ENCODE measurements around the gene ANAPC5.
"Not testable (repeated sequence)": the region's sequence is repeated elsewhere in the genome, so short reads cannot be mapped to it uniquely, and the experiment has no call there.

The ANAPC5 gene

DNA sequence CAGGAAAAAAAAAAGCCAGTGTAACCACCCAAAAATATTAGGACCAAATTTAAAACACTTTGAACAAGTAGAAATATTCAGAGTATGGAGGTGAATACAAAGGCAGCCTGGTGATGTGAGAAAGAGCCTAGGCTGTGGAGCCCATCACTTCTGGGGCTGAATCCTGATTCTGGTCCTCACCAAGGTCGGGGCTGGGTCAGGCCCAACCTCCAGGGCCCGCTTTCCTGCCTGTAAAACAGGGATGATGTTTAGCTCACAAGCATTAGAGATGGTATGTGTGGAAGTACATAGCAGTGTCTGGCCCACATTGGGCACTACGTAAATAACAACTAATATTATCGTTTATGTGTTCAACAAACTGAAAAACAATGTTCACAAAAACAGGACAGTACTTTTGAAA is 47.9 kb downstream of the ANAPC5 start:
- FAIRE-seq: no peak

DNA sequence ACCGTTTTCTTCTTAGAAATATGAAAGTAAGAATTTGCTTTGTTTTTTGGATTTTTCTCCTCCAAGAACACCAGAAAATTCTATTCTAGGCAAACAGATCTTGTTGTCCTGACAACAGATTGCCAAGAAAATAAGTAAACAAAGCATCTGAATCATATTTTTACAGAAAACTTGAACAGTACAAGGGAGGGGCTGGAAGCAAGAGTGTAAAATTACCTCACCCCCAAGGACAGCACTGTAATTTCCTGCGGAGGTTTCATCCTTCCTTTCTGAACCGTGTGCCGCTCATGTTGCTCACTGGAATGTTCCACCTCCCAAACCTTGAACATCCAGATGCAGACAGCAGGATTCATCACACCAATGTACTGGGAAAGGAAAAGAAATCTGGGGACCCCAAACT is 50.3 kb downstream of the ANAPC5 start:
- no peak for FAIRE-seq

DNA sequence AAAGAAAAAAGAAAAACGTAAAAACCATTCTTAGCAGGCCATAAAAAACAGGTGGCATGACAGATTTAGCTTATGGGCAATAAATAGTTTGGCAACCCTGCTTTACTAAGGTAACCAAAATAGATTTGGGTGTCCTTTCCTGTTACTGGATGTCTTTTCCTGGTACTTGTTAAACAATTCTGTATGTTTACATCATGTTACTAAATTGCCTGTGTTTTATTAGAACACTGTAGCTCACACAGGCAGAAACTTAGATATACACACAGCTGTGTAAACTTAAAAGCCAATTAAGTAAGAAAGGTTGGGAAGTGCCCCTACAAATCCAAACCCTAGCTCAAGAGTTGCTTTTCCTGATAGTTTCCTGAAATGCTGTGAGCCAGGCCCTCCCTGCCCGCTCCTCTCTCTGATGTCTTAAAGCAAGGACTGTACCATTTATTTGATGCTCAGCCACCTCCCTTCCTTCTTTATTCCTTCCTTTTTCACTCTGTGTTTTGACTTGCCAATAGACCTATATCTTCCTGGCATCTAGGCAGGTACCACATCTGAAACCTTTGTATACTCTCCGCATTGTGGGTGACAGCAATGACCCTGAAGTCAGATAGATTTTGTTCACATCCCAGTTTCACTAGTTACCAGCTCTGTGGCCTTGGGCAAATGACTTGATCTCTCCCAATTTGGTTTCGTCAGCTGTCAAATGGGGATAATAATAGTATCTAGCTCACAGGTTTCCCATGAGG is 52.0 kb downstream of the ANAPC5 start:
- FAIRE-seq: no peak

DNA sequence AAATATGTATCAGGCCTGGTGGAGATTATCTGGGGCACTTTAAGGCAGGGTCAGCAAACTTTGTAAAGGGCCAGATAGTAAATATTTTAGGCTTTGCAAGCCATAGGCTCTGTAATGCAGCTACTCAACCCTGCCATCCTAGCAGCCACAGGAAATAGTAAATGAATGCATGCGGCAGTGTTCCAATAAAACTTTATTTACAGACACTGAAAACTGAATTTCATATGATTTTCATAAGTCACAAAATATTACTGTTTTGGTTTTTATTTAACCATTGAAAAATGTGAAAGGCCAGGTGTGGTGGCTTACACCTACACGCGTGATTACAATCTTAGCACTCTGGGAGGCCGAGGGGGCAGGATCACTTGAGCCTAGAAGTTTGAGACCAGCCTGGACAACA is 52.5 kb downstream of the ANAPC5 start:
- FAIRE-seq: no peak

DNA sequence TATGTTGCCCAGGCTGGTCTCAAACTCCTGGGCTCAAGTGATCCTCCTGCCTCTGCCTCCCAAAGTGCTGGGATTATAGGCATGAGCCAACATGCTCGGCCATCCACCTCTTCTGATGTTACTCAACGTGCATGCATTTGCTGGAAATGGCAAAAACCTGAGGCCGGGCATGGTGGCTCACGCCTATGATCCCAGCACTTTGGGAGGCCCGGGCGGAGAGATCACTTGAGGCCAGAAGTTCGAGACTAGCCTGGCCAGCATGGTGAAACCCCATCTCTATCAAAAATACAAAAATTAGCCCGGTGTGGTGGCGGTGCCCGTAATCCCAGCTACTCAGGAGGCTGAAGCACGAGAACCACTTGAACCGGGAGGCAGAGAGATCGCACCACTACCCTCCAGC is 53.8 kb downstream of the ANAPC5 start:
- not testable (repeated sequence) for FAIRE-seq

DNA sequence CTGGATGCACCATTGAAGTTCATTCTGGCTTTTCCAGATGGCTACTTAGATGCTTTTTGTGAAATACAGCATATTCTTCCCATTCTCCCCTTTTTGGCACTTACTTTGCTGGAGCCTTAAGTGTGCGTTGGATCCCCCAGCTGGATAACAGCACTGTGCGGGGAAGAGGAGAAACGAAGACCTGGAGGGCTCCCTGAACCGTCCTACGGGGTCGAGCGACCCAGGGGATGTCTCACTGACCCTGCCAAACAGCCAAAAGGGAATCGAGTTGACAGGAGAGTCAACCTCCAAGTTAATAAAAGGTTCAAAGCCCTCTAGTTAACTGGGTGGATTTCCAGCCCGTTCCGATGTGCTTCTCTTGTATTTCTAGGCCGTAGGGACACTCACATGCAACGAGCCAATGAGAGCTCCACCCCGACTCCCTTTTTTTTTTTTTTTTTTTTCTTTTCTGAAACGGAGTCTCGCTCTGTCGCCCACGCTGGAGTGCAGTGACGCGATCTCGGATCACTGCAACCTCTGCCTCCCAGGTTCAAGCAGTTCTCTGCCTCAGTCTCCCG is 54.7 kb downstream of the ANAPC5 start:
- FAIRE-seq: no peak

DNA sequence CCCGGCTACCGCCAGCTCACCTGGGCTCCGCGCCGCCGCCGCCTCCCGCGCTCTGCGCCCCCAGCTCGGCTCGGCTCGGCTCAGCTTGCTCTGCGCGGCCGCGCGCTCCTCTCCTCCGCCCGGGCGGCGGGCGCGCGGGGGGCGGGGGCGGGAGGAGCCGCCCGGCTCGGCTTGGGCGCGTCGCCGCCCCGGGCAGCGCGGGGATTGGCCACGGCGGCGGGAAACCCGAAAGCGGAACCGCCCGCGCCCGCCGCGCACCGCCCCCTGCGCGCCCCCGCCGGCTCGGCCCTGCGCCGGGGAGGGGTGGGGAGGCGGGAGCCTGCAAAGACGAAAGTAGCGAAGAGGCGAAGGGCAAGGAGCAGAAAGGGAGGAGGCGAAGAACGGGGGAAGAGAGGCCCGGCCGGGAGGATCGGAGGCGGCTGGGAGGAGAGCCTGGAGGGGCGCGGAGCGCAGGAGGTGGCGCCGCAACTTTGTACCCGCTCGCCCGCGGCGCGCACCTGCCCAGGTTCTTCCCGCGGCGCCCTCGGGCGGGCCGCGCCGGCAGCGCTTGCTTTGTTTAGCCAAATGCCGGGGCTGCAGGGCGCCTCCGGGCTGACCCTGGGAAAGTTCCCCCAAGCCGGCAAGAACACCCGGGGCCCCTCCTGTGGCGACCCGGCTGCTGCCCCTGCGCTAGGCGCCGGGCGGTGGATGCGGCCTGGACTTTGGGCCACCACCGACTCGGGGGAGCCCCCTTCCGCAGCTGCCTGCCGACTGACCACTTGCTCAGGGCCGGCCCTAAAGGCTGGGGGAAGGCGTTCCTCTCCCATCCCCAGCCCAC is 55.4 kb downstream of the ANAPC5 start, which contains the start of gene CAMKK2:
CAMKK2 (minus strand) TSS at position 92 of the 817 bp plus-strand sequence. CDS start 22,183 bp downstream, outside the sequence.
- FAIRE-seq: no peak

DNA sequence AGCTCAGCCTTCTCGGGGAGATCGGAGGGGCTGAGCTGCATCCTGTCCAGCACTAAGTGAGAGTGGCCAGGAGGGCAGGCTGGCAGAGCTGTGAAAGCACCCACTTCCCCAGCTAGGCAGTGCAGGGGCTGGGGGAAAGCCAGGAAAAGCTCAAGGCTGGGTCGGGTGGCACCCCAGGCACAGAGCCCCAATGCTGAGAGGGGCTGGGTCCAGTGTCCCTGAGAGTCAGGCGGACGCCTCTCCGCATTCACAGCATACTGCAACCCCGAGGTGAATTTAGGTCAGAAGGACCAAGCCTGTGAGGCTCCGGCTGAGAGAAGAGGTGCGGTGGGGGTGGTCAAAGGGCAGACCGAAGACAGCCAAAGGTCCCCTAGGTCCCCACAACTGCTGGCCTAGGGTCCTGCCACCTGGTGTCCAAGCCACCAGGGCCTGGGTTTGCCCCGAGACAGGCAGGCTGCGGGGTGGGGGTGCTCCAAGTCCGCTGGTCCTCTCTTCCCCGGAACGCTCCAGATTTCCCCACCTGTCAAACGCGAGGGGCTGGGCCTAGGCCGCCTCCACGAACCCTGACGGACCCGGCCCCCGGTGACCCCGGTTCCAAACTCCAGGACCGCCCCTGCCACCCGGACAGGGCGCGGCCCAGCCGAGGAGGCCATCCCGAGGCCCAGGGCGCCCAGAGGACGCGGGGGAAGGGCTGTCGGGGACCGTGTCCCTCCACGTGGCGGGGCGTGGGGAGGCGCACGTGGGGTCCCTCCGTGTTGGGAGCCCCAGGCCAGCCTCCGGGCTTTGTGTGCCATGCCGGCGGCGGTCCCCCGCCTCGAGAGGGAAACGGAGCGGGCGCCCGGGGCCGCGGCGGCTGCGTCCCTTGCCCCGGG is 56.2 kb downstream of the ANAPC5 start:
- no peak for FAIRE-seq

DNA sequence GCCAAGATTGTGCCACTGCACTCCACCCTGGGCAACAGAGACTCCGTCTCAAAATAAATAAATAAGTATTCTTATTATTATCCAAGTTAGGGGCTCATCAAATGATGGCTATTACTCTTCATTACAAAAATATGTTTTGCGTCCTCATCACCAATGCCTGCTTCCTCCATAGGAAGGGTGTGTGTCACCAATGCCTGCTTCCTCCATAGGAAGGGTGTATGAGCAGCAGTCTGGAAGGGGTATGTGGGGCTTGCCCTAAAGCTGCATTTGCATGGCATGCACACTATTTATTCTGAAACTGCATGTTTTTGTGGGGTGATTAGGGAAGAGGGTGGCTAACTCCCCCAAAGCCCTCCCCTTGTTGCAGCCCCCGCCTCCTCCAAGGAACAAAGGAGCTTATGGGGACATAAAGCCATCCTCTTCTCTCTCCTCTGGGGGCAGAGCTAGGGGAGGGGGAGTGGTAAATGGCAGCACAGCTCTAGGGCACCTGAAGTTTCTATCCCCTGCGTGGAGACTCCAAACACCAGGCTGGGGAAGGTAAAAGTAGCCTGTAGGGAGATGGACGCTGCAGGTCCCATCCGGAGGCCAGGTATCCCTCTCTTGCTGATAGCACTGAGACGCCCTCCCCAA is 57.0 kb downstream of the ANAPC5 start:
- no peak for FAIRE-seq

DNA sequence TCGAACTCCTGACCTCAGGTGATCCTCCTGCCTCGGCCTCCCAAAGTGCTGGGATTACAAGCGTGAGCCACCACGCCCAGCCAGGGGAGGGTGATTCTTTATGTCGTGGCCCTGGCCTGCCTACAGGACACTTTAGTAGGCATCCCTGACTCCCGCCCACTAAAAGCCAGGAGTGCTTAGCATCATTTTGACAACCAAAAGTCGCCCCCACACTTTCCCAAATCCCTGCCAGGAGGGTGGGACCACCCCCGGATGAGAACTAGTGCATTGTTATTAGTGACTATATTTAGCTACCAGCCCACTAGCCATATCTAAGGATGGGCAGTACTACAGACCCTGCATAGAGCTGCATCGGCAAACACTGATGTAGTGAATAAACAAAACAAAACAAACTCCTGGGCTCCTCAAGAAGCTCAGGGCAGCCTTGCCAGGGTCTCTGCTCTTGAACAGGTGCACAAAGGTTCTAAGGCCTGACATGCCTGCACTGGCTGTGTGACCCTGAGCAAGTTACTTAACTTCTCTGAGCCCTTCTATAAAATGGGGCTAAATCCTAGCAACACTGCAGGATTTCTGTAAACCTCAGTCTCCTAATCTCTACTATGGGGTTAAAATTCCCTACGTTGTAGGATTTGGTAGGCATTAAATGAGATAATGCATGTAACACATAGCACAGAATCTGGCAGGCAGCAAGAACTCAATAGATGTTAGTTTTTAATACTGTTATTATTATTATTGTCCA is 57.9 kb downstream of the ANAPC5 start:
- FAIRE-seq: no peak

DNA sequence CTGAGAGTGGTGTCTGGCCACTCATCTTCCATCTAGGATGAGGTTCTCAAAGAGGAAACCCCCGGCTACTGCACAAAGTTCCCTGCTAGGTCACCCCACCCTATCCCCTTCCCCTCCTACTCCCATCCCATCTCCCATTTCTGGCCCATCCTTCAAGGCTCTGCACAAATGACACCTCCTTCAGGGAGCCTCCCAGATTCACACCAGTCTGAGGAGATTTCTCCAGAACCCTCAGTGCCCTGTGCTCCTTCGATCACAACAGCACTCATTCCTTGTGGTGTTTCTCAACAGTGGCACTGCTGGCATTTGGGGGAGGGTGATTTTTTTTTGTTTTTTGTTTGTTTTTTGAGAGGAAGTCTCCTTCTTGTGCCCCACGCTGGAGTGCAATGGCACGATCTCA is 58.6 kb downstream of the ANAPC5 start:
- FAIRE-seq: no peak

DNA sequence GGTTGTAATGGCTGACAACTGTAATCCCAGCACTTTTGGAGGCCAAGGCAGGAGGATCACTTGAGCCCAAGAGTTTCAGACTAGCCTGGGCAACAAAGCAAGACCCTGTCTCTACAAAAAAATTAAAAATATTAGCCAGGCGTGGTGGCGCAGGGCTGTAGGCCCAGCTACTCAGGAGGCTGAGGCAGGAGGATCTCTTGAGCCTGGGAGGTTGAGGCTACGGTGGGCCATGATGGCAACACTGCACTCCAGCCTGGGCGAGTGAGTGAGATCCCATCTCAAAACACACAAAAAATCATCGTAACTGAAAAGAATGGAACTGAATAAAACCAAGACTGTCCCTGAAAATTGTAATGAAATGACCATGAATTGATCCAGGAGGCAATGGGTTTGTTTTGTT is 61.8 kb downstream of the ANAPC5 start:
- FAIRE-seq: no peak

DNA sequence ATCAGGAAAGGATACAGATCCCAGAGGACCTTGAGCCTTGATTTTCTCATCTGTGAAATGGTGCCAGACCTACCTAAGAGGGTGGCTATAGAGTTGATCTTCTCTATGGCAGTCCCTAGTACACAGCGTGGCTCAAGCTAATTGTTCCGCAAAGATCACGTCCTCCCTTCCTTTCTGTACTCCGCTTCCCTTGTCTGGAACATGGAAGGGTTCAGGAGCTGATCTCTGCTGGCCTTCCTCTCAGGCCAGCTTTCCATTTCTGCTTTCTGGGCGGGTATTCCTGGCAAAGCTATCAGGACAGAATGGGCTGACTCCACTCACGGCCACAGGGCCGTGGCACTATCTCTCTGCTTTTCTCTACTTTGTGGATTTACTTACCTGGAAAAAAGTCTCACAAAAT is 62.2 kb downstream of the ANAPC5 start:
- FAIRE-seq: no peak

DNA sequence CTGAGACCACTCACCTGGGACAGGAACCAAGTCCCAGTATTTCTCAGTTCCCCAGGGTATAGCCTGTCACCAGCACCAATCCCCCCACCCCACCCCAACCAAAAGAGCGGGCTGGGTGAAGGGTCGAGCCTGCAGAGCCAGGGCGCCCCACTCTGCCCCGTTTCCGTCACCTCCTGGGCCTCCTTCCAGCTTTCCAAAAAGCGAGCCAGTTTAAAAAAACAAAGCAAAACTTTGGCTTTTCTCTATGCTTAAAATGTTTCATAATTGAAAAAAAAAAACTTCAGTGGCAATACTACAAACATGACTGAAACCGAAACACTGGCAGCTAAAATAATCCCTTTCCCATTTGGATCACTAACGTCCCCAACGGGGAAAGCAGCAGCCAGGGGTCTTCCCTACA is 63.2 kb downstream of the ANAPC5 start:
- FAIRE-seq: no peak

DNA sequence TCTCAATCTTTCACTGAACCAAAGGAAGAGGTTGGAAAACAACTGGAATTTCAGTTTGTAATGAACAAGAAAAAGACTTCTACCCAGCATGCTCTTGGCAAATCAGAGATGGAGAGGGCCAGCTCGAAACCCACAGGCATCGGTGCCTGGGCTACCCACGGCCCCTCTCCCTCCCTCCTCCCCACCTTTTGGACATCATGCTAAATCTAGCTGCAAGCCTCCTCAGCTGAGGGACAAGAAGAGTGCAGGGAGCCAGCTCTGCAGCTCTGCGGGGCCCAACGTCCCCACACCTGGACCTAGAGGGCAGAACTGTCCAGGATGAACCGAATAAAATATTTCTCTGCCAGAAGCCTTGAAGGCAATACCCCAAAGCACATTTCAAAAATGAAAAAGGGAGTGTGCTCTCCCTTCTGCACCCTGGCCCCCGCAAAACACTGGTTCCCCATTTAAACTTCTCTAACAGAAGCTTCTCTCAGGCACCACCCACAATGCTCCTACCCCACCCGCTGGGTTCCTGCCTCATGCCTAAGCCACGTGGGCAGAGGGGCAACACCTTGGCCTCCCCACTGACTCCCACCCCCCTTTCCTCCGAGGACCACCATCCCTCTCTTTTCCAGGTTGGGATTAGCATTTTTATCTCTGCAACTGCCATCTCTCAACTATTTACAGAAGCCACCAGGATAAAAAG is 63.9 kb downstream of the ANAPC5 start:
- no peak for FAIRE-seq

DNA sequence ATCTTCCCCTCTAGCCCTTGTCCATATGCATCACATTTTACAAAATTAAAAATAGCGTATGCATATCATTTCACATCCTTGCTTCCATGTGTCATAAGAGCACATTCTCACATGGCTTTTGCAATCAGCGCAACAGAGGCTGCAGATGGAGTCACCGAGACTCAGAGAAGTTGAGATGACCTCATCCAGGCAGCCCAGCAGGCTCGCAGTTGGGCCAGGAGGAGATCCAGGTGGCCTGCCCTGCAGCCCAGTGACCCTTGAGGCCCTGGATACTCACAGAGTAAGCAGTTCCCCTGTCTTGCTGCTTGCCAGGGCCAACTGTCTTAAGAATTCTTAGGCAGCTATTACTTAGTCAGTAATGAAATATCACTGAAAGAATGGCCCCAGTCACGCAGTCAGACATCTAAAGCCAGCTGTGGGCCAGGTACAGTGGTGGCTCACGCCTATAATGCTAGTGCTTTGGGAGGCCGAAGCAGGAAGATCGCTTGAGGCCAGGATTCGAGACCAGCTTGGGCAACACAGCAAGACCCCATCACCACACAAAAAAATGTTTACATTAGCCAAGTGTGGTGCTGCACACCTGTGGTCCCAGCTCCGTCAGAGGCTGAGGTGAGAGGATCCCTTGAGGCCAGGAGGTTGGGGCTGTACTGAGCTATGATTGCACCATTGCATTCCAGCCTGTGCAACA is 64.8 kb downstream of the ANAPC5 start:
- FAIRE-seq: no peak

DNA sequence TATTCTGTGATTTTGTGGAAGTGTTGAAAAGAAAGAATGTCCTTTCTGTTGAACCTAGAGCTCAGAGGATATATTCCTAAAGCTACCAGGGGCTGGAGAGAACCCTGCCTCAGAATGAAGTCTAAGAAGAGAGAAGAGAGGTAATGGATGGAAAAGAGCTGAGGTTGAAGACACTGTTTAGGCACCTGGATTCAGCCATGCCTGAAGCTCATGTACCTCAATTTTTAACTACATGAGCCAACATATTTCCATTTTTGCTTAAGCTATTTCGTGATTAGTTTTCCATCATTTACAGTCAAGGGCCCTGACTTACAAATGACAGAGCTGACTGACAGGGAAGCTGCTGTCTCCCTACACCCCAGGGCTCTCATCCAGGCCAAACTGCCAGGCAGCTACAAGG is 66.4 kb downstream of the ANAPC5 start:
- FAIRE-seq: no peak

DNA sequence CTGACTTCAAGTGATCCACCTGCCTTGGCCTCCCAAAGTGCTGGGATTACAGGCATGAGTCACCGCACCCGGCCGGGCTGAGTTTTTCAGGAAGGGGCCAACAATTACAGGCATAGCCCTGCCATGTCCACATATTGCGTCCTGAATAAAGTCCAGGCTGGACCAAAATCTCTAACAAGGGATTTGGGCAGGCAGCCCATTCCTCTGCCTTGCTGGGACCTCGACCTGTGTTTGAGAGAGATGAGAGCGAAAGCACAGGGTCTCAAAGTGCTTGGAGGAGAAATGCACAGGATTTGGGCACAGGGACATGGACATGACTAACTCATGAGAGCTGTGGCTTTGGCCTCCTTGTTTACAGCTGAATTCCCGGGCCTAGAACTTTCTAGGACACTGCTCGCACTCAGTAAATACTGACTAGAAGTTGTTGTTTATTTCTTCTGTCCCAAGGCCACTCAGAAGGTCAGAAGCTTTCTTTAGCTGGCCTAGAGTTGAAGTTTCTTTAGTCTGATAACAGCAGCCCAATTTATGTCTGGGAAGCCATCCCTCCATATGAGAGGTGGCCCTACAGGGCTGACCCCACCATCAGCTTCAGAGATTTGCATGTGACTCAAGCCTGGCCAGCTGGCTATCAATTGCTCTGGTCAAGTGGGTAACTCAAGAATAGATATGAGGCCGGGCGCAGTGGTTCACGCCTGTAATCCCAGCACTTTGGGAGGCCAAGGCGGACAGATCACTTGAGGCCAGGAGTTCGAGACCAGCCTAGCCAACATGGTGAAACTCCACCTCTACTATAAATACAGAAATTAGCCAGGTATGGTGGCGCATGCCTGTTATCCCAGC is 67.4 kb downstream of the ANAPC5 start:
- no peak for FAIRE-seq

DNA sequence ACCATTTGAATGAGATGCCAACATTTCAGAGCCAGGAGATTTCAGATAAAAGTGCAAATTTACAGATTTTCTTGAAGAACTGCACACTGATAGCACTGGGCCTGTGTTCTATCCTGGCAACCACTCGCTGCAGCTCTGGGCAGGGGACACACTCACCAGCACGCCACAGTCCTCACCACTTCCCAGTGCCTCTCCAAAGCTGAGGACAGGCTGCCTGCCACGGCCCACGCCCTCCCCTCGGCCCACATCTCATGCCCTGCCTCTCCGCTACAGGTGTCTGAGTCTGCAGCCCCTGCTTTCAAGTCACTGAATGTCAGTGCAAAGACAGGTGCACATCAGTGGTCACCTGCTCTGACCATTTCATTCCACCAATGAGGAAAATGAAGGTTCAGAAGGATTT is 68.4 kb downstream of the ANAPC5 start:
- no peak for FAIRE-seq

DNA sequence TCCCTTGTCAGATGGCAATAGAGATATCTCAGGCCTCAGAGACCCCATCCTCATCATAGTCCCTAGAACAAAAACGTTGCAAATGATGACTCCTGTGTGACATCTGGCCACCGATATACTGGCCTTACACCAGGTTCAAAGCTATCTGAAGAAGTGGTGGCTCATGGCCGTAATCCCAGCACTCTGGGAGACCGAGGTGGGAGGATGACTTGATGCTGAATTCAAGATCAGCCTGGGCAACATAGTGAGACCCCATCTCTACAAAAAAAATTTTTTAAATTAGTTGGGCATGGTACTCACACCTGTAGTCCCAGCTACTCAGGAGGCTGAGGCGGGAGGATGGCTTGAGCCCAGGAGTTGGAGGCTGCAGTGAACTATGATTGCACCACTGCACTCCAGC is 68.8 kb downstream of the ANAPC5 start:
- no peak for FAIRE-seq

Data from A204.1 (cell line).